Stimulated activated CD4-positive, alpha-beta T cell treated with anti-CD3 and anti-CD28 coated beads, Interleukin-12 subunit alpha, Interleukin-12 subunit beta, amount 100 ng/mL, for 24 hours (primary cell): ENCODE measurements around the gene DPYD.

Experiments used
- DNase-seq, 2 experiments: peaks; one replicate each; pipeline ENCODE4 v3.0.0-alpha.2; 2020; ENCODE audit warnings: low read depth in 2 of 2

DPYD gene

GRCh38 chr1:97091679-97092078, 829.2 kb downstream of the DPYD start:
- no peak for DNase-seq

- DNase-seq = no peak
These were observed 829.6 kb downstream of the DPYD start for GRCh38 chr1:97091263-97091662.

- no peak for DNase-seq
These were observed 830.1 kb downstream of the DPYD start for GRCh38 chr1:97090725-97091124.

GRCh38 chr1:97089173-97089572, 831.7 kb downstream of the DPYD start:
- DNase-seq = no peak

- no peak for DNase-seq
These were observed 832.4 kb downstream of the DPYD start for GRCh38 chr1:97088391-97088790.

GRCh38 chr1:97084546-97084945, 836.3 kb downstream of the DPYD start:
- DNase-seq = no peak

- no peak for DNase-seq
These were observed 838.5 kb downstream of the DPYD start for GRCh38 chr1:97082160-97082848.

GRCh38 chr1:97078872-97079271, 842.0 kb downstream of the DPYD start:
- no peak for DNase-seq

- DNase-seq = no peak
These were observed 843.6 kb downstream of the DPYD start for GRCh38 chr1:97077221-97077620.

- DNase-seq = no peak
These were observed 846.1 kb downstream of the DPYD start for GRCh38 chr1:97074771-97075170.

GRCh38 chr1:97073936-97074335, 846.9 kb downstream of the DPYD start:
- no peak for DNase-seq

- no peak for DNase-seq
These were observed 847.7 kb downstream of the DPYD start for GRCh38 chr1:97073169-97073568.

- DNase-seq = no peak
These were observed 849.7 kb downstream of the DPYD start for GRCh38 chr1:97071173-97071572.

GRCh38 chr1:97070376-97070775, 850.5 kb downstream of the DPYD start:
- DNase-seq = no peak

- DNase-seq = no peak
These were observed 851.5 kb downstream of the DPYD start for GRCh38 chr1:97069312-97069711.

- no peak for DNase-seq
These were observed 854.0 kb downstream of the DPYD start for GRCh38 chr1:97066860-97067259.

- DNase-seq = no peak
These were observed 857.3 kb downstream of the DPYD start for GRCh38 chr1:97063532-97063931.

- DNase-seq = no peak
These were observed 859.2 kb downstream of the DPYD start for GRCh38 chr1:97061604-97062003.

GRCh38 chr1:97056386-97056785, 864.4 kb downstream of the DPYD start:
- no peak for DNase-seq

GRCh38 chr1:97053268-97053667, 867.6 kb downstream of the DPYD start:
- DNase-seq = no peak

GRCh38 chr1:97051823-97052222, 869.0 kb downstream of the DPYD start:
- DNase-seq = no peak

GRCh38 chr1:97050506-97050905, 870.3 kb downstream of the DPYD start:
- DNase-seq = no peak

- no peak for DNase-seq
These were observed 873.4 kb downstream of the DPYD start for GRCh38 chr1:97047421-97047793.

GRCh38 chr1:97046765-97047420, 873.9 kb downstream of the DPYD start:
- DNase-seq = no peak
